A673 (cell line): ENCODE measurements around the gene IQGAP2. TPM values are rescaled to one million over a fixed set of nuclear protein-coding genes. Genes with fewer than 3 reads are reported as not detected.
"Not testable (repeated sequence)": the region's sequence is repeated elsewhere in the genome, so short reads cannot be mapped to it uniquely, and the experiment has no call there.

Experiments
- BruUV-seq: library from RNA; stranded (reverse); fragments of 400-500 nt; replicated peaks from 2 replicates; lab custom pipeline; 2021; lab: Mats Ljungman, UMichigan
- CTCF ChIA-PET: fragments of 300-600 bp; sonication (Branson Sonifier 250); formaldehyde crosslinking; loops from one replicate; lab custom pipeline; 2022; ENCODE audit warnings: antibody characterized with exemption; lab: Charles Lee
- POLR2A ChIA-PET: fragments of 300-600 bp; sonication (Branson Sonifier 250); formaldehyde crosslinking; loops from one replicate; lab custom pipeline; 2022; ENCODE audit warnings: antibody characterized with exemption; ENCODE audit not compliant: low non-redundant PET; lab: Charles Lee
- DNase-seq: peaks from one replicate; pipeline ENCODE4 v3.0.0-alpha.2; 2015; ENCODE audit warnings: low spot score
- H3K27ac ChIP-seq: fragments of 200-600 bp; sonication (generic); 2 replicates; pipeline ENCODE4 v1.5.1; 2016; ENCODE audit warnings: mixed run types, low read depth, mild to moderate bottlenecking, mixed read lengths, antibody characterized with exemption, low read length; ENCODE audit not compliant: poor library complexity, severe bottlenecking
- H3K27me3 ChIP-seq: fragments of 200-600 bp; sonication (generic); replicated peaks from 2 replicates; pipeline ENCODE4 v1.6.1; 2017; ENCODE audit warnings: mixed run types, low read depth, mild to moderate bottlenecking, mixed read lengths, antibody characterized with exemption, low read length; ENCODE audit not compliant: insufficient read depth, poor library complexity
- H3K36me3 ChIP-seq: fragments of 200-600 bp; sonication (generic); 2 replicates; pipeline ENCODE4 v1.6.1; 2016; ENCODE audit warnings: mixed run types, mild to moderate bottlenecking, mixed read lengths, antibody characterized with exemption, low read length; ENCODE audit not compliant: insufficient read depth, poor library complexity, severe bottlenecking
- H3K4me1 ChIP-seq: fragments of 200-600 bp; sonication (generic); 2 replicates; pipeline ENCODE4 v1.6.1; 2017; ENCODE audit warnings: mixed run types, mild to moderate bottlenecking, mixed read lengths, antibody characterized with exemption, low read length; ENCODE audit not compliant: insufficient read depth, poor library complexity, severe bottlenecking
- H3K4me3 ChIP-seq: fragments of 200-600 bp; sonication (generic); 2 replicates; pipeline ENCODE4 v1.5.1; 2016; ENCODE audit warnings: low read depth, mixed run types, mild to moderate bottlenecking, mixed read lengths, low read length; ENCODE audit not compliant: poor library complexity, severe bottlenecking
- H3K9me3 ChIP-seq: fragments of 200-600 bp; sonication (generic); 2 replicates; pipeline ENCODE4 v1.6.1; 2016; ENCODE audit warnings: mixed run types, low read depth, mild to moderate bottlenecking, mixed read lengths, antibody characterized with exemption, low read length; ENCODE audit not compliant: poor library complexity, severe bottlenecking
- CTCF ChIP-seq: fragments of 300-800, 200-600 bp; sonication (generic); conservative IDR thresholded peaks from 2 replicates; pipeline ENCODE4 v1.5.1; 2017; ENCODE audit warnings: low read depth, mild to moderate bottlenecking, antibody characterized with exemption, low read length, moderate library complexity, mixed read lengths
- EZH2 ChIP-seq: fragments of 200-600 bp; sonication (generic); IDR thresholded peaks from 2 replicates; pipeline ENCODE4 v1.6.1; 2017; ENCODE audit warnings: borderline replicate concordance, low read depth, mild to moderate bottlenecking, mixed read lengths, antibody characterized with exemption, low read length; ENCODE audit not compliant: poor library complexity, severe bottlenecking
- intact Hi-C: fragments of 100-400 bp; cut with micrococcal nuclease; formaldehyde crosslinking; loops from one replicate; pipeline ENCODE4 v1.10.0; 2022; ENCODE audit not compliant: unreplicated experiment
- total RNA-seq: library from RNA; stranded (reverse); gene quantifications from 2 replicates; pipeline ENCODE4 v1.2.3, GENCODE V29; 2021

IQGAP2 gene
- total RNA-seq, 1 experiment from 2014 or later: 26.8 TPM

GRCh38 chr5:76366596-76366995 is 36.5 kb upstream of the IQGAP2 start:
- Histone ChIP-seq H3K4me3 (no peak overlapping the region), H3K4me1 (peaks cover 9% of the 10 kb centered on the region), H3K27ac (no peak overlapping the region), H3K9me3 (no peaks in the 10 kb centered on the region), H3K27me3 (no peaks in the 10 kb centered on the region), H3K36me3 (no peaks in the 10 kb centered on the region)
- no peak for DNase-seq
- POLR2A ChIA-PET: no interaction called here
- intact Hi-C loops: no loop called here
- CTCF ChIA-PET: no interaction called here
- BruUV-seq: no TSS peak
- TF ChIP-seq EZH2: no peak
- no peak for TF ChIP-seq CTCF

GRCh38 chr5:76367623-76368371 is 35.3 kb upstream of the IQGAP2 start:
- Histone ChIP-seq H3K4me1 (peaks cover 15% of the 10 kb centered on the region), H3K9me3 (no peaks in the 10 kb centered on the region), H3K36me3 (no peaks in the 10 kb centered on the region), H3K4me3 (no peak overlapping the region), H3K27me3 (no peaks in the 10 kb centered on the region), H3K27ac (no peak overlapping the region)
- no TSS peak for BruUV-seq
- ChIA-PET POLR2A (no interaction called here), CTCF (no interaction called here)
- intact Hi-C loops: no loop called here
- TF ChIP-seq CTCF (no peak), EZH2 (no peak)
- no peak for DNase-seq

- Histone ChIP-seq H3K4me3 (no peak overlapping the region), H3K36me3 (no peaks in the 10 kb centered on the region), H3K27me3 (no peaks in the 10 kb centered on the region), H3K27ac (no peak overlapping the region), H3K4me1 (peaks cover 11% of the 10 kb centered on the region), H3K9me3 (no peaks in the 10 kb centered on the region)
- CTCF ChIA-PET: no interaction called here
- DNase-seq: no peak
- BruUV-seq: no TSS peak
- TF ChIP-seq CTCF: no peak
- no peak for TF ChIP-seq EZH2
- intact Hi-C loops: no loop called here
- POLR2A ChIA-PET: no interaction called here
Observed at GRCh38 chr5:76368941-76369340, 34.1 kb upstream of the IQGAP2 start.

- H3K9me3 ChIP-seq, CTCF ChIA-PET, H3K27me3 ChIP-seq, H3K4me1 ChIP-seq, intact Hi-C loops, BruUV-seq, POLR2A ChIA-PET, H3K27ac ChIP-seq, H3K36me3 ChIP-seq, H3K4me3 ChIP-seq, DNase-seq: not testable (repeated sequence)
Observed at GRCh38 chr5:76369668-76370067, 33.4 kb upstream of the IQGAP2 start.
